ENCODE measurements around the gene SLC5A6.
"Not testable (repeated sequence)": the region's sequence is repeated elsewhere in the genome, so short reads cannot be mapped to it uniquely, and the experiment has no call there.

SLC5A6 gene

GRCh38 chr2:27203741-27204140 is 8.3 kb downstream of the SLC5A6 start:
- DNase-seq, result no peak

- DNase-seq, result no peak
These were observed 9.2 kb downstream of the SLC5A6 start for GRCh38 chr2:27202854-27203253.

- no peak for DNase-seq
These were observed 10.4 kb downstream of the SLC5A6 start for GRCh38 chr2:27201675-27202074.

GRCh38 chr2:27199241-27199640 is 12.8 kb downstream of the SLC5A6 start:
- DNase-seq, result no peak

- no peak for DNase-seq
These were observed 13.4 kb downstream of the SLC5A6 start for GRCh38 chr2:27198627-27199026.

GRCh38 chr2:27198068-27198467 is 14.0 kb downstream of the SLC5A6 start:
- DNase-seq, result not testable (repeated sequence)

GRCh38 chr2:27195799-27196198 is 16.3 kb downstream of the SLC5A6 start:
- DNase-seq, result not testable (repeated sequence)

GRCh38 chr2:27194538-27195354 is 17.3 kb downstream of the SLC5A6 start:
- DNase-seq, result no peak

GRCh38 chr2:27191070-27191829 is 20.8 kb downstream of the SLC5A6 start:
- DNase-seq, result no peak

- DNase-seq, result no peak
These were observed 22.1 kb downstream of the SLC5A6 start for GRCh38 chr2:27189989-27190388.

- no peak for DNase-seq
These were observed 25.3 kb downstream of the SLC5A6 start for GRCh38 chr2:27186613-27187345.

GRCh38 chr2:27185331-27186026 is 26.6 kb downstream of the SLC5A6 start:
- DNase-seq, result no peak

- no peak for DNase-seq
These were observed 28.0 kb downstream of the SLC5A6 start for GRCh38 chr2:27184115-27184514.

GRCh38 chr2:27182346-27182745 is 29.7 kb downstream of the SLC5A6 start:
- no peak for DNase-seq

- no peak for DNase-seq
These were observed 32.6 kb downstream of the SLC5A6 start for GRCh38 chr2:27179344-27180000.

- DNase-seq, result no peak
These were observed 33.6 kb downstream of the SLC5A6 start for GRCh38 chr2:27178469-27178868.

- no peak for DNase-seq
These were observed 34.4 kb downstream of the SLC5A6 start for GRCh38 chr2:27177441-27178351.

- not testable (repeated sequence) for DNase-seq
These were observed 36.3 kb downstream of the SLC5A6 start for GRCh38 chr2:27175781-27176180.

- DNase-seq, result no peak
These were observed 36.7 kb downstream of the SLC5A6 start for GRCh38 chr2:27175330-27175729.

GRCh38 chr2:27174638-27175037 is 37.4 kb downstream of the SLC5A6 start:
- no peak for DNase-seq

GRCh38 chr2:27171351-27171848 is 40.7 kb downstream of the SLC5A6 start:
- no peak for DNase-seq

Data from T1000 (cell line).